PC-9 (cell line): ENCODE measurements around the gene SKP1. TPM values are rescaled to one million over a fixed set of nuclear protein-coding genes. Genes with fewer than 3 reads are reported as not detected.

Source experiments
- BruUV-seq: library from RNA; stranded (reverse); fragments of 400-500 nt; replicated peaks from 2 replicates; lab custom pipeline; 2021; lab: Mats Ljungman, UMichigan
- CTCF ChIA-PET: fragments of 300-600 bp; sonication (Branson Sonifier 250); formaldehyde crosslinking; loops from one replicate; lab custom pipeline; 2022; ENCODE audit warnings: antibody characterized with exemption; lab: Charles Lee
- POLR2A ChIA-PET: fragments of 300-600 bp; sonication (Branson Sonifier 250); formaldehyde crosslinking; loops from one replicate; lab custom pipeline; 2022; ENCODE audit warnings: antibody characterized with exemption; ENCODE audit not compliant: unreplicated experiment; lab: Charles Lee
- DNase-seq, 2 experiments: peaks; one replicate each; pipeline versions ENCODE4 v3.0.0 to v3.0.0-alpha.2; 2015 to 2022; ENCODE audit warnings: mixed read lengths in 1 of 2
- H2AFZ ChIP-seq: fragments of 200-600 bp; sonication (generic); 2 replicates; pipeline ENCODE4 v1.8.1; 2017; ENCODE audit warnings: antibody characterized with exemption
- H3F3A ChIP-seq: fragments of 200-600 bp; sonication (generic); 2 replicates; pipeline ENCODE4 v1.8.1; 2017; ENCODE audit warnings: antibody characterized with exemption, mild to moderate bottlenecking, low read depth; ENCODE audit not compliant: insufficient read depth
- H3K27ac ChIP-seq: fragments of 200-600 bp; sonication (generic); 2 replicates; pipeline ENCODE4 v1.6.1; 2016; ENCODE audit warnings: mixed run types
- H3K27me3 ChIP-seq: fragments of 200-600 bp; sonication (generic); 2 replicates; pipeline ENCODE4 v1.6.1; 2016; ENCODE audit warnings: low read depth, mixed run types; ENCODE audit not compliant: insufficient read depth
- H3K36me3 ChIP-seq: fragments of 200-600 bp; sonication (generic); 2 replicates; pipeline ENCODE4 v1.6.1; 2016; ENCODE audit warnings: low read depth, mixed run types
- H3K4me1 ChIP-seq: fragments of 200-600 bp; sonication (generic); replicated peaks from 2 replicates; pipeline ENCODE4 v1.6.1; 2016; ENCODE audit warnings: mixed run types; ENCODE audit not compliant: insufficient read depth
- H3K4me2 ChIP-seq: fragments of 200-600 bp; sonication (generic); 2 replicates; pipeline ENCODE4 v1.6.1; 2017; ENCODE audit warnings: mixed run types
- H3K4me3 ChIP-seq: fragments of 200-600 bp; sonication (generic); 2 replicates; pipeline ENCODE4 v1.6.1; 2016; ENCODE audit warnings: mixed run types
- H3K79me2 ChIP-seq: fragments of 200-600 bp; sonication (generic); 2 replicates; pipeline ENCODE4 v1.6.1; 2017; ENCODE audit warnings: low read depth, mixed run types
- H3K9me2 ChIP-seq: fragments of 200-600 bp; sonication (generic); 2 replicates; pipeline ENCODE4 v1.8.1; 2017; ENCODE audit warnings: mild to moderate bottlenecking; ENCODE audit not compliant: insufficient read depth
- H3K9me3 ChIP-seq: fragments of 200-600 bp; sonication (generic); 2 replicates; pipeline ENCODE4 v1.8.1; 2016; ENCODE audit warnings: low read depth; ENCODE audit not compliant: insufficient read depth
- H4K20me1 ChIP-seq: fragments of 200-600 bp; sonication (generic); 2 replicates; pipeline ENCODE4 v1.8.1; 2017; ENCODE audit not compliant: insufficient read depth
- CTCF ChIP-seq: fragments of 200-600 bp; sonication (generic); conservative IDR thresholded peaks from 2 replicates; pipeline ENCODE4 v1.6.1; 2017; ENCODE audit warnings: mixed run types, antibody characterized with exemption, mild to moderate bottlenecking, moderate library complexity
- EZH2 ChIP-seq: fragments of 200-600 bp; sonication (generic); IDR thresholded peaks from 2 replicates; pipeline ENCODE4 v1.8.0; 2017; ENCODE audit warnings: antibody characterized with exemption, low read depth
- intact Hi-C: fragments of 100-400 bp; cut with micrococcal nuclease; formaldehyde crosslinking; loops from one replicate; pipeline ENCODE4 v1.10.0; 2022; ENCODE audit not compliant: unreplicated experiment
- total RNA-seq: library from RNA; stranded (reverse); gene quantifications from 2 replicates; pipeline ENCODE4 v1.2.3, GENCODE V29; 2021

Gene SKP1
- total RNA-seq, 1 experiment from 2014 or later = 409 TPM

DNA sequence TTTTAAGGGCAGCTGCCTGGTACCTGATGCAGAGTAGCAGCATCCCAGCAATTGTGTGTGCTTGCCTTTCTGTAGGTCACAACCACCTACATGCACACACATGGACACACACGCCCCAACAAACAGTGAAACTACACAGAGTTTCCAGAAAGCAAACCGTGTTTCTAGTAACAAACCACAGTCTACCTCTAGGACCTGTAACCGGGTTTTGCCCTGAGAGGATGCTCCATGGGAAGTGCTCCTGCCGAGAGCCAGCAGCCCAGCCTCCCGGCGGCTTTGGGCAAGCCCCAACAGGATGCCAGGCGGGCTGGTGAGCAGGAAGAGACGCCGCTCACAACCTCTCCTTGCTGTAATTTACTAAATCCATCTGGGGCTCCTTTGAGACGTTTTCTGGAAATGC, 66.4 kb downstream of the SKP1 start:
- Histone ChIP-seq H3K4me1 (0 out of 2 replicates have a peak, but pooled peaks cover 6% of the 10 kb centered on the region), H3K27me3 (no peaks in the 10 kb centered on the region), H3K4me3 (no peak overlapping the region), H3K9me2 (no peaks in the 10 kb centered on the region), H3K36me3 (no peaks in the 10 kb centered on the region), H4K20me1 (no peaks in the 10 kb centered on the region), H2AFZ (no peak overlapping the region), H3K79me2 (no peaks in the 10 kb centered on the region), H3K4me2 (no peak overlapping the region), H3K9me3 (no peaks in the 10 kb centered on the region), H3K27ac (no peak overlapping the region), H3F3A (peaks cover 6% of the 10 kb centered on the region; the same call in 1 of the 2 replicates)
- intact Hi-C loops = no loop called here
- ChIA-PET CTCF (no interaction called here), POLR2A (no interaction called here)
- no peak for DNase-seq
- no TSS peak for BruUV-seq
- TF ChIP-seq EZH2 = no peak
- no peak for TF ChIP-seq CTCF

GRCh38 chr5:134107779-134108178, 69.0 kb downstream of the SKP1 start:
- no peaks in the 10 kb centered on the region for H4K20me1 ChIP-seq
- BruUV-seq = no TSS peak
- intact Hi-C loops = no loop called here
- POLR2A ChIA-PET = interaction anchor here (0.6 kb wide), 1 partner anchor 477 kb away, joined by 4 read pairs; no protein-coding TSS in a partner anchor
- H3K27ac ChIP-seq = no peak overlapping the region
- H3K4me2 ChIP-seq = no peak overlapping the region
- H3K4me3 ChIP-seq = no peak overlapping the region
- TF ChIP-seq EZH2 = no peak
- TF ChIP-seq CTCF = no peak
- CTCF ChIA-PET = no interaction called here
- H2AFZ ChIP-seq = no peak overlapping the region
- H3F3A ChIP-seq = peaks cover 6% of the 10 kb centered on the region; the same call in 1 of the 2 replicates
- no peaks in the 10 kb centered on the region for H3K9me2 ChIP-seq
- no peak for DNase-seq
- no peaks in the 10 kb centered on the region for H3K4me1 ChIP-seq
- no peaks in the 10 kb centered on the region for H3K27me3 ChIP-seq
- no peaks in the 10 kb centered on the region for H3K79me2 ChIP-seq
- H3K36me3 ChIP-seq = no peaks in the 10 kb centered on the region
- H3K9me3 ChIP-seq = no peaks in the 10 kb centered on the region

- Histone ChIP-seq H3K9me2 (no peaks in the 10 kb centered on the region), H3K4me2 (no peak overlapping the region), H3K4me3 (no peak overlapping the region), H3K79me2 (no peaks in the 10 kb centered on the region), H3K36me3 (no peaks in the 10 kb centered on the region), H3K27ac (no peak overlapping the region), H4K20me1 (no peaks in the 10 kb centered on the region), H2AFZ (no peak overlapping the region), H3F3A (peaks cover 1% of the 10 kb centered on the region; the same call in 1 of the 2 replicates), H3K9me3 (no peaks in the 10 kb centered on the region), H3K27me3 (no peaks in the 10 kb centered on the region), H3K4me1 (no peaks in the 10 kb centered on the region)
- CTCF ChIA-PET = no interaction called here
- POLR2A ChIA-PET = interaction anchor here (0.6 kb wide), 1 partner anchor 477 kb away, joined by 4 read pairs; no protein-coding TSS in a partner anchor
- intact Hi-C loops = no loop called here
- TF ChIP-seq CTCF = no peak
- TF ChIP-seq EZH2 = no peak
- no peak for DNase-seq
- no TSS peak for BruUV-seq
Measured at GRCh38 chr5:134106991-134107701, 69.6 kb downstream of the SKP1 start.
